Karpas-422 (cell line): ENCODE data around the gene MYH11. TPM values are rescaled to one million over a fixed set of nuclear protein-coding genes. Genes with fewer than 3 reads are reported as not detected.
"Not testable (repeated sequence)": the region's sequence is repeated elsewhere in the genome, so short reads cannot be mapped to it uniquely, and the experiment has no call there.

ENCODE experiments used
- DNase-seq: peaks from one replicate; pipeline ENCODE4 v3.0.0-alpha.2; 2015
- H2AFZ ChIP-seq: fragments of 200-600 bp; sonication (generic); 2 replicates; pipeline ENCODE4 v1.6.1; 2014; ENCODE audit warnings: antibody characterized with exemption, low read length, mixed read lengths
- H3K27ac ChIP-seq: fragments of 200-600 bp; sonication (generic); 2 replicates; pipeline ENCODE4 v1.5.1; 2014; ENCODE audit warnings: mild to moderate bottlenecking, low read length, moderate library complexity
- H3K27me3 ChIP-seq: fragments of 200-600 bp; sonication (generic); 2 replicates; pipeline ENCODE4 v1.6.1; 2014; ENCODE audit warnings: low read length, mixed read lengths
- H3K36me3 ChIP-seq: fragments of 200-600 bp; sonication (generic); 2 replicates; pipeline ENCODE4 v1.6.1; 2014; ENCODE audit warnings: low read length, mixed read lengths; ENCODE audit not compliant: insufficient read depth
- H3K4me1 ChIP-seq: fragments of 200-600 bp; sonication (generic); 2 replicates; pipeline ENCODE4 v1.6.1; 2014; ENCODE audit warnings: mild to moderate bottlenecking, low read length, mixed read lengths
- H3K4me2 ChIP-seq: fragments of 200-600 bp; sonication (generic); 2 replicates; pipeline ENCODE4 v1.6.1; 2014; ENCODE audit warnings: low read length, low read depth, mild to moderate bottlenecking; ENCODE audit not compliant: poor library complexity, severe bottlenecking
- H3K4me3 ChIP-seq: fragments of 200-600 bp; sonication (generic); 2 replicates; pipeline ENCODE4 v1.5.1; 2014; ENCODE audit warnings: mild to moderate bottlenecking, antibody characterized with exemption, low read length, mixed read lengths
- H3K79me2 ChIP-seq: fragments of 200-600 bp; sonication (generic); 2 replicates; pipeline ENCODE4 v1.6.1; 2014; ENCODE audit warnings: mild to moderate bottlenecking, low read length, mixed read lengths
- H3K9ac ChIP-seq: fragments of 200-600 bp; sonication (generic); 2 replicates; pipeline ENCODE4 v1.6.0; 2014; ENCODE audit warnings: low read length
- H3K9me2 ChIP-seq: fragments of 200-600 bp; sonication (generic), shearing (Covaris generic); replicated peaks from 2 replicates; pipeline ENCODE4 v1.6.0; 2014; ENCODE audit warnings: mild to moderate bottlenecking, low read length, moderate library complexity; ENCODE audit not compliant: insufficient read depth
- H3K9me3 ChIP-seq: fragments of 300-700, 200-600 bp; sonication (generic); 2 replicates; pipeline ENCODE4 v1.6.1; 2014; ENCODE audit warnings: low read length, mixed read lengths
- H4K20me1 ChIP-seq: fragments of 200-600 bp; sonication (generic); 2 replicates; pipeline ENCODE4 v1.6.1; 2014; ENCODE audit warnings: mild to moderate bottlenecking, antibody characterized with exemption, low read length, low read depth; ENCODE audit not compliant: insufficient read depth
- total RNA-seq: library from RNA; depleted of rRNA; stranded (reverse); fragments of >200 nt; shearing (Covaris generic); gene quantifications from 2 replicates; pipeline ENCODE4 v1.2.3, GENCODE V29; 2014; ENCODE audit warnings: low replicate concordance

The MYH11 gene
- total RNA-seq, 1 experiment from 2014 or later = not detected

- Histone ChIP-seq H3K4me2 (peak overlapping the region; percentile 47), H2AFZ (no peak overlapping the region), H3K4me1 (peaks cover 24% of the 10 kb centered on the region), H3K27me3 (no peaks in the 10 kb centered on the region), H3K9ac (no peak overlapping the region), H4K20me1 (no peaks in the 10 kb centered on the region), H3K9me3 (no peaks in the 10 kb centered on the region), H3K27ac (no peak overlapping the region), H3K9me2 (no peaks in the 10 kb centered on the region), H3K79me2 (no peaks in the 10 kb centered on the region), H3K36me3 (no peaks in the 10 kb centered on the region), H3K4me3 (no peak overlapping the region)
- no peak for DNase-seq
Observed at GRCh38 chr16:15856182-15856581, 646 bp downstream of the MYH11 start.

- Histone ChIP-seq H3K9me3 (no peaks in the 10 kb centered on the region), H3K9ac (no peak overlapping the region), H3K27ac (no peak overlapping the region), H2AFZ (no peak overlapping the region), H3K9me2 (no peaks in the 10 kb centered on the region), H4K20me1 (no peaks in the 10 kb centered on the region), H3K27me3 (no peaks in the 10 kb centered on the region), H3K36me3 (no peaks in the 10 kb centered on the region), H3K4me3 (no peak overlapping the region), H3K4me1 (peaks cover 24% of the 10 kb centered on the region), H3K79me2 (no peaks in the 10 kb centered on the region), H3K4me2 (peak overlapping the region; percentile 47)
- DNase-seq = peak; percentile 57
Observed at GRCh38 chr16:15855704-15856003, 1.2 kb downstream of the MYH11 start.

GRCh38 chr16:15854906-15855703, 1.7 kb downstream of the MYH11 start:
- H3K9me3 ChIP-seq = no peaks in the 10 kb centered on the region

GRCh38 chr16:15854061-15854460, 2.8 kb downstream of the MYH11 start:
- Histone ChIP-seq H3K79me2 (no peaks in the 10 kb centered on the region), H3K4me2 (no peak overlapping the region), H3K27ac (no peak overlapping the region), H2AFZ (no peak overlapping the region), H3K9me3 (no peaks in the 10 kb centered on the region), H3K27me3 (no peaks in the 10 kb centered on the region), H3K36me3 (no peaks in the 10 kb centered on the region), H3K4me3 (no peak overlapping the region), H3K9me2 (no peaks in the 10 kb centered on the region), H4K20me1 (no peaks in the 10 kb centered on the region), H3K9ac (no peak overlapping the region), H3K4me1 (peaks cover 24% of the 10 kb centered on the region)
- no peak for DNase-seq

More at GRCh38 chr16:15854906-15855703, 1.7 kb downstream of the MYH11 start:
- H3K27ac ChIP-seq = no peak overlapping the region
- H3K4me1 ChIP-seq = peaks cover 24% of the 10 kb centered on the region
- DNase-seq = no peak
- H3K4me3 ChIP-seq = no peak overlapping the region
- no peaks in the 10 kb centered on the region for H3K36me3 ChIP-seq
- H3K9ac ChIP-seq = no peak overlapping the region
- H2AFZ ChIP-seq = no peak overlapping the region
- no peaks in the 10 kb centered on the region for H3K27me3 ChIP-seq
- peak overlapping the region; percentile 47 for H3K4me2 ChIP-seq
- H4K20me1 ChIP-seq = no peaks in the 10 kb centered on the region
- H3K79me2 ChIP-seq = no peaks in the 10 kb centered on the region
- H3K9me2 ChIP-seq = no peaks in the 10 kb centered on the region

GRCh38 chr16:15853021-15853420, 3.8 kb downstream of the MYH11 start:
- H4K20me1 ChIP-seq = no peaks in the 10 kb centered on the region
- no peak overlapping the region for H3K4me3 ChIP-seq
- H3K4me2 ChIP-seq = no peak overlapping the region
- no peak overlapping the region for H3K27ac ChIP-seq
- peaks cover 24% of the 10 kb centered on the region for H3K4me1 ChIP-seq
- H3K36me3 ChIP-seq = no peaks in the 10 kb centered on the region
- no peaks in the 10 kb centered on the region for H3K9me3 ChIP-seq
- H3K27me3 ChIP-seq = no peaks in the 10 kb centered on the region
- DNase-seq = no peak
- H3K79me2 ChIP-seq = no peaks in the 10 kb centered on the region
- no peak overlapping the region for H2AFZ ChIP-seq
- no peaks in the 10 kb centered on the region for H3K9me2 ChIP-seq
- H3K9ac ChIP-seq = no peak overlapping the region

- H3K36me3 ChIP-seq, H3K9ac ChIP-seq, DNase-seq, H3K4me3 ChIP-seq, H3K4me1 ChIP-seq, H3K9me3 ChIP-seq, H4K20me1 ChIP-seq, H3K79me2 ChIP-seq, H3K9me2 ChIP-seq, H3K4me2 ChIP-seq, H3K27me3 ChIP-seq, H3K27ac ChIP-seq, H2AFZ ChIP-seq: not testable (repeated sequence)
Observed at GRCh38 chr16:15850555-15850954, 6.3 kb downstream of the MYH11 start.

GRCh38 chr16:15849209-15849981, 7.4 kb downstream of the MYH11 start:
- Histone ChIP-seq H2AFZ (no peak overlapping the region), H3K36me3 (no peaks in the 10 kb centered on the region), H3K9me3 (no peaks in the 10 kb centered on the region), H3K79me2 (no peaks in the 10 kb centered on the region), H4K20me1 (no peaks in the 10 kb centered on the region), H3K27ac (no peak overlapping the region), H3K4me1 (no peaks in the 10 kb centered on the region), H3K9me2 (no peaks in the 10 kb centered on the region), H3K27me3 (no peaks in the 10 kb centered on the region), H3K4me3 (no peak overlapping the region), H3K4me2 (no peak overlapping the region), H3K9ac (no peak overlapping the region)
- no peak for DNase-seq

- H2AFZ ChIP-seq = no peak overlapping the region
- H3K4me1 ChIP-seq = no peaks in the 10 kb centered on the region
- H4K20me1 ChIP-seq = no peaks in the 10 kb centered on the region
- H3K9me3 ChIP-seq = no peaks in the 10 kb centered on the region
- H3K27ac ChIP-seq = no peak overlapping the region
- no peak for DNase-seq
- no peak overlapping the region for H3K4me2 ChIP-seq
- no peak overlapping the region for H3K9ac ChIP-seq
- H3K9me2 ChIP-seq = no peaks in the 10 kb centered on the region
- no peaks in the 10 kb centered on the region for H3K27me3 ChIP-seq
- no peaks in the 10 kb centered on the region for H3K36me3 ChIP-seq
- no peaks in the 10 kb centered on the region for H3K79me2 ChIP-seq
- H3K4me3 ChIP-seq = no peak overlapping the region
Observed at GRCh38 chr16:15847611-15848175, 9.1 kb downstream of the MYH11 start.
